ENCODE data around the gene CORO2A.
"Not testable (repeated sequence)": the region's sequence is repeated elsewhere in the genome, so short reads cannot be mapped to it uniquely, and the experiment has no call there.

The CORO2A gene

GRCh38 chr9:98108531-98109031 is 83.9 kb downstream of the CORO2A start:
- no peak for DNase-seq (ENCODE audit: low read depth, low spot score)

GRCh38 chr9:98107926-98108325 is 84.5 kb downstream of the CORO2A start:
- DNase-seq (ENCODE audit: low read depth, low spot score) = no peak

- DNase-seq (ENCODE audit: low read depth, low spot score) = no peak
These were observed 87.4 kb downstream of the CORO2A start for GRCh38 chr9:98105006-98105405.

- no peak for DNase-seq (ENCODE audit: low read depth, low spot score)
These were observed 88.0 kb downstream of the CORO2A start for GRCh38 chr9:98104445-98104881.

GRCh38 chr9:98101868-98102273 is 90.6 kb downstream of the CORO2A start:
- peak; percentile 72 for DNase-seq (ENCODE audit: low read depth, low spot score)

DNA sequence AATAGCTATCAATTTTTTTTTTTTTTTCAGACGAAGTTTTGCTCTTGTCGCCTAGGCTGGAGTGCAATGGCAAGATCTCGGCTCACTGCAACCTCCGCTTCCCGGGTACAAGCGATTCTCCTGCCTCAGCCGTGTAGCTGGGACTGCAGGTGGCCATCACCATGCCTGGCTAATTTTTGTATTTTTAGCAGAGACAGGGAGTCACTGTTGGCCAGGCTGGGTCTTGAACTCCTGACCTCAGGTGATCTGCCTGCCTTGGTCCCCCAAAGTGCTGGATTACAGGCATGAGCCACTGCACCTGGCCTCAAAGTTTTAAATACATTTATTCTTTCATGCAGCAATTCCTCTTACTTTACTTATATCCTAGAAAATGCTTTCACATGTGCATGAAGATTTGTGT is 91.0 kb downstream of the CORO2A start:
- no peak for DNase-seq (ENCODE audit: low read depth, low spot score)

GRCh38 chr9:98100456-98100855 is 92.0 kb downstream of the CORO2A start:
- no peak for DNase-seq (ENCODE audit: low read depth, low spot score)

DNA sequence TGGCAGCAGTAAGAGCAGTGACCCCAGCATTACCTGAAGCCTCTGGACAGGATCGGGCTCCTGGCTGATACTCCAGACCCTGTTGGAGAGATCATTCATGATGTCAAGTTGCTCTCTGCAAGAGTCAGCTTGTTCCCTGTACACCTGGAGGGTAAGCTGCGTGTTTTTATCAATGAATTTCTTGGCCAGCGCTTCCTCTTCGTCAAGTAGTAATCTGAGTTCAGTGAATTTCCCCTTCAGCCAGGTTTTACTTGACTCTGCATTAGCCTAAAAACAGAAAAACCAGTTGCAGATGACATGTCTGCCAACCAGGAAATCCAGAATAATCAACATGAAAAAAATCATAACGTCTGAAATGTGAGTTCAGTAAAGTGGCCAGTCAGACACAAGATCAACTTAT is 92.5 kb downstream of the CORO2A start:
- no peak for DNase-seq (ENCODE audit: low read depth, low spot score)

- no peak for DNase-seq (ENCODE audit: low read depth, low spot score)
These were observed 93.1 kb downstream of the CORO2A start for GRCh38 chr9:98099346-98099745.

- no peak for DNase-seq (ENCODE audit: low read depth, low spot score)
These were observed 94.6 kb downstream of the CORO2A start for GRCh38 chr9:98097836-98098235.

- DNase-seq (ENCODE audit: low read depth, low spot score) = no peak
These were observed 96.3 kb downstream of the CORO2A start for GRCh38 chr9:98096091-98096490.

DNA sequence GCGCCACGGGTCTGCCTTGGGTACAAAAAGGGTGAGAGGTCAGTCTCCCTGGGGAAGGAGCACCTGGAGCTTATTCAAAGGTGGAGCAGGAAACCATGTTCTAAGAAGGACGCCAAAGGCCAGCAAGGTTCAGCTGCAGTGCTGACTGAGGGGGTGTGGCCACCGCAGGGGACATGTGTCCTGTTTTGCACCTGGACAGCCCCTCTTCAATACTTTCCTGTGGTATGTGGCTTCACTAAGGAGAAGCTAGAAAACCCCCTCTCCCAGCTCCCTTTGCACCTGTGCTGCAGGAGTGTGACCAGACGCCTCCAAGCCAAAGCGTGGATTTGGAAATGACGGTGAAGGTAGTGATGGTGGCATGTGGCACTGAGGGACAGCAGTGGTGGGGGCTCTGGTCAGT is 97.0 kb downstream of the CORO2A start:
- no peak for DNase-seq (ENCODE audit: low read depth, low spot score)

DNA sequence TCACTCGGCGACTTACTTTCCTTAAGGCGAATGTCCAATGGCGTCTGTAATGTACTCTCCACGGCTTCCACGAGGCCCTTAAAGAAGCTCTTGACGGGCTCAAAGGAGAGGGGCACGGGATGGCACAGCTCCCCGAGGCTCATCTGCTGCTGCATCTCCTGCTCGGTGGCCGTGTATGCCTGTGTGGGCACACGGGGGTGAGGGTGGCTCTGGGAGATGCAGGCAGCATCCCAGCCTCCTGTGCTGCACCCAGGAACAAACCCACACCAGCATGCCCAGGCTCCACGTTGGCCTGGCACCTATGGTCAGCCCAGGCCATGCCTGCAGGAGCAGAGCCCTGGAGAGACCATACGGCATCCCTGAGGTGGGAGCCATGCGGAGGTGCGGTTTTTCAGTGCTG is 97.6 kb downstream of the CORO2A start:
- no peak for DNase-seq (ENCODE audit: low read depth, low spot score)

GRCh38 chr9:98094316-98094715 is 98.1 kb downstream of the CORO2A start:
- DNase-seq (ENCODE audit: low read depth, low spot score) = no peak

- no peak for DNase-seq (ENCODE audit: low read depth, low spot score)
These were observed 99.9 kb downstream of the CORO2A start for GRCh38 chr9:98092613-98092931.

DNA sequence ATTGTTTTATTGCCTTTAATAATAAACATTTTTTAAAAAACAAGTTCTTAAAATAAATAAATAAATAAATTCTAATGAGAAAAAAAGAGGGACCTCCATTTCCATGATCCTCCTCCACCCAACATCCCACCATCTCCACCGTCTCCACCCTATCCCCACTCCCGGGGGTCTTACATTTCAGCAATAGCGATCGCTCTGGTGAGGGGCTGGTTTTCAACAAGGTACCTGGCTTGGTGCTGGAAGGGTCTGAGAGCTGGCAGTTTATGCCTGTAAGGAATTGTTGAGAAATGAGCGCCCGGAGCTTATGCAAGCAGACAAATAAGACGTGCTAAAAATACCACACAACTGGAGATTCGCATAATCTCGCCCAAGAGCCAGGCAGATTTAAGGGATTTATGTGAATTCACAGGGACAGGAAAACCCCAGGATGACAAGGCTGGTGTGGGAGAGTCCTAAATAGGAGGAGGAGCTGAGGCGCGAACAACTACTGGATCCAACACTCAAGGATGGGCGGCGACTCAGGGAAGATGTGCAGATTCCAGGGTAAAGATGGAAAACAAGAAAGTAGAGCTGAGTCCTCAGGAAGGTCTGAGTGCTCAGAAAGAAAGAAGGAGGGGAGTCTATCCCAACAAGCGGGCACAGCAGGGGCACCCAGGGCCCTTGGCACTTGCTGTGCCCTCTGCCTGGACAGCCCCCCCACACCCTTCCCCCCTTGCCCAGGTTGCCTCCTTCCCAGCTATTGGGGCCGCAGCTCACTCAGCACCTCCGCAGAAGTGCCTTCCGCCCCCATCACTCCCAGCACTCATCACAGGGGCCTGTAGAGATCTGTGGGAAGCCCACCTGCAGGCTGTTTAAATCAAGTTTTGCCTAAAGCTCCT is 100.5 kb downstream of the CORO2A start:
- no peak for DNase-seq (ENCODE audit: low read depth, low spot score)

DNA sequence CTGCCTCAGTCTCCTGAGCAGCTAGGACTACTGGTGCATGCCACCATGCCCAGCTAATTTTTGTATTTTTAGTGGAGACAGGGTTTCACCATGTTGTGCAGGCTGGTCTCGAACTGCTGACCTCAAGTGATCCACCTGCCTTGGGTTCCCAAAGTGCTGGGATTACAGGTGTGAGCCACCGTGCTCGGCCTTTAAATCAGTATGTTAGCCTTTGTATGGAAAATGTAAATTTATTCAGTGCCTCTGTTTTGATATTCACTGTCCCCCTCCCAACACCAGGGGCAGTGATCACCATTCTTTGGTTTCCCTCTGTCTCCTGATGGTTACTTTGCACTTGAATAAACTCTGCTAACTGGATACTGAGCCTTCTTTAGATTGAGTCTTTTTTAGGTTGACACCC is 101.8 kb downstream of the CORO2A start:
- not testable (repeated sequence) for DNase-seq (ENCODE audit: low read depth, low spot score)

DNA sequence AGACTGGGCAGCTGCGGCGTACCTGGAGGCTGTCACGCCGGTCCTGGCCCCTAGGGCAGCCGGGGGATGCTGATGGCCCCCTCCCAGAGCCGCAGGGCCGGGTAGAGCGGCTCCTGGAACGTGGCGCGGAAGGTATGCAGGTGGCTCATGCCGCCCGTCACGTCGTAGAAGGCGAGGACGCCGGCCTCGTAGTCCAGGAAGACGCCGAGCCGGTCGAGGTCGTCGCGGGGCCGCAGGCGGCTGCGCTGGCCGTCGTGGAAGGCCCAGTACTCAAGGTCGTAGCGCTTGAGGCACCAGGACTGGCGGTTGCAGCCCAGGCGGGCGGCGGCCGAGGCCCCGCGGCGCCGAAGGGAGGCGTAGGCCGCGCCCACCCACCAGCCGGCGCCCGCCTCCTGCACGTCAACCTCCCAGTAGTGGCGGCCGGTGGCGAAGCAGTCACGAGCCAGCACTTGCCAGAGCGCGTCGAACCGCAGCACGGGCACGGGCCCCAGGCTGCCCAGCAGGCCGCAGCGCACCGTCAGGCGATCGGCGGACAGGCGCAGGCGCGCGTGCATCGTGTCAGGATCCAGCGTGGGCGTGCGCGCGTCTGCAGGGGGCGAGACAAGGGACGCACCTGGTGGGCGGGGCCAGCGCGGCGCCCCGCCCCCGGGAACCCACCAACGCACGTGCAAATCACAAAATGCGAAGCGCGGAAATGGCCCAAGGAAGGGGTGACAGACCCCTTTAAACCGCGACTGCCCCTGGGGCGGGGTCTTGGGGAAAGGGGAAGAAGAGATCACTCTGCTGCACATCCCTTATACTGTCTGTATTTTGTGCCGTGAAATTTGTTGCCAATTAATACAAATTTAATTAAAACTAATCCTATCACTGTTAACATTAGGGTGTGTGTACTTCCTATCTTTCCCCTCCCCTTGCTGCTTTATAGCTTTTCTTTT is 104.8 kb downstream of the CORO2A start:
- DNase-seq (ENCODE audit: low read depth, low spot score) = no peak

- no peak for DNase-seq (ENCODE audit: low read depth, low spot score)
These were observed 106.0 kb downstream of the CORO2A start for GRCh38 chr9:98086461-98086860.

GRCh38 chr9:98085944-98086343 is 106.5 kb downstream of the CORO2A start:
- DNase-seq (ENCODE audit: low read depth, low spot score) = no peak

DNA sequence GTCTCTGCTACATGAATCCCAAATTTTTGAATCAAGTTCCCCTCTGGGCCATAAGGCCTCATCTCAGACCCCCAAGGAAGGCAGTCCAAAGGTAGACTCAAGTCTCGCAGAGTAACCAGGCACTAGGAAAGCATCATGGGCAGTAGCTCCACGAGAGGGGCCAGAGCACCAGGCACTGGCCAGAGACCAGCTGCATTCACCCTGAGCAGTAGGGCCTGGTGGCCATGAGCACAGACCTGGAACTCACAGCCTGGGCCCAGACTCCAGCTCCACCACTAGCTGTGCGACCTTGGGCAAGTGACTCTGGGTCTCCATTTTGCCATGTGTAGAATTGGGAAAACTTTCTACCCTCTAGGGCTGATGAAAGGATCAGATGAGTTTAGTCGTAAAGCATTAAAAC is 107.4 kb downstream of the CORO2A start:
- no peak for DNase-seq (ENCODE audit: low read depth, low spot score)

GRCh38 chr9:98084396-98084795 is 108.0 kb downstream of the CORO2A start:
- no peak for DNase-seq (ENCODE audit: low read depth, low spot score)

Data from activated CD4-positive, CD25-positive, alpha-beta regulatory T cell treated with anti-CD3 and anti-CD28 coated beads, Interleukin-2, amount 50 U/mL, for 16 hours (primary cell).